Stomach smooth muscle (tissue), 2 donors: ENCODE results near the gene FAR2.

Experiments
- H3K27ac ChIP-seq: one replicate; pipeline ENCODE4 v1.7.0; 2013; ENCODE audit warnings: mild to moderate bottlenecking, low read length, inconsistent platforms
- H3K27me3 ChIP-seq, 2 donors: one replicate each; pipeline ENCODE4 v1.7.0; 2013; ENCODE audit warnings: low read length in 2 of 2; ENCODE audit not compliant: insufficient read depth in 2 of 2, control insufficient read depth in 1 of 2
- H3K36me3 ChIP-seq, 2 donors: one replicate each; pipeline ENCODE4 v1.7.0; 2013; ENCODE audit warnings: low read length in 2 of 2; ENCODE audit not compliant: control insufficient read depth in 2 of 2, insufficient read depth in 2 of 2
- H3K4me1 ChIP-seq: one replicate; pipeline ENCODE4 v1.7.0; 2013; ENCODE audit warnings: low read length; ENCODE audit not compliant: control insufficient read depth, insufficient read depth
- H3K4me3 ChIP-seq, 2 donors: one replicate each; pipeline ENCODE4 v1.7.0; 2013; ENCODE audit warnings: low read length in 2 of 2
- H3K9ac ChIP-seq, 2 donors: one replicate each; pipeline ENCODE4 v1.7.0; 2013; ENCODE audit warnings: low read length in 2 of 2, mild to moderate bottlenecking in 1 of 2
- H3K9me3 ChIP-seq, 2 donors: one replicate each; pipeline ENCODE4 v1.7.0; 2013; ENCODE audit warnings: low read length in 2 of 2; ENCODE audit not compliant: control insufficient read depth in 2 of 2
- donor health status: healthy.
- donor health status: Pancreatic carcinoma.

The FAR2 gene

GRCh38 chr12:29234965-29235626, 86.0 kb downstream of the FAR2 start:
- no peaks in the 10 kb centered on the region for H3K27me3 ChIP-seq
- H3K4me1 ChIP-seq, result no peaks in the 10 kb centered on the region
- H3K27ac ChIP-seq, result no peak overlapping the region
- H3K9ac ChIP-seq, result no peak overlapping the region
- no peaks in the 10 kb centered on the region for H3K9me3 ChIP-seq
- H3K4me3 ChIP-seq, result no peak overlapping the region
- no peaks in the 10 kb centered on the region for H3K36me3 ChIP-seq

- Histone ChIP-seq H3K4me3 (no peak overlapping the region), H3K9ac (no peak overlapping the region), H3K9me3 (no peaks in the 10 kb centered on the region), H3K27ac (no peak overlapping the region), H3K36me3 (no peaks in the 10 kb centered on the region), H3K4me1 (peaks cover 10% of the 10 kb centered on the region), H3K27me3 (no peaks in the 10 kb centered on the region)
Measured at GRCh38 chr12:29238822-29239291, 89.8 kb downstream of the FAR2 start.

- peaks cover 10% of the 10 kb centered on the region for H3K4me1 ChIP-seq
Measured at GRCh38 chr12:29239336-29239735, 90.3 kb downstream of the FAR2 start.

GRCh38 chr12:29240441-29240840, 91.4 kb downstream of the FAR2 start:
- H3K9ac ChIP-seq, result no peak overlapping the region
- no peaks in the 10 kb centered on the region for H3K27me3 ChIP-seq
- no peak overlapping the region for H3K27ac ChIP-seq
- H3K9me3 ChIP-seq, result no peaks in the 10 kb centered on the region
- no peaks in the 10 kb centered on the region for H3K36me3 ChIP-seq
- H3K4me3 ChIP-seq, result no peak overlapping the region
- H3K4me1 ChIP-seq, result peaks cover 10% of the 10 kb centered on the region

More at GRCh38 chr12:29239336-29239735, 90.3 kb downstream of the FAR2 start:
- Histone ChIP-seq H3K4me3 (no peak overlapping the region), H3K27me3 (no peaks in the 10 kb centered on the region), H3K27ac (no peak overlapping the region), H3K36me3 (no peaks in the 10 kb centered on the region), H3K9me3 (no peaks in the 10 kb centered on the region), H3K9ac (no peak overlapping the region)

- Histone ChIP-seq H3K27me3 (no peaks in the 10 kb centered on the region), H3K36me3 (no peaks in the 10 kb centered on the region), H3K9me3 (no peaks in the 10 kb centered on the region), H3K9ac (peak overlapping the region; percentile 37 to 65), H3K4me3 (peak overlapping the region; percentile 9 to 18), H3K27ac (peak overlapping the region; percentile 72), H3K4me1 (peaks cover 10% of the 10 kb centered on the region)
Measured at GRCh38 chr12:29241821-29242591, 92.9 kb downstream of the FAR2 start.

GRCh38 chr12:29242921-29243431, 93.9 kb downstream of the FAR2 start:
- Histone ChIP-seq H3K36me3 (no peaks in the 10 kb centered on the region), H3K9ac (peak overlapping the region in 1 of 2 donors; percentile 65), H3K4me3 (peak overlapping the region in 1 of 2 donors; percentile 10), H3K27me3 (no peaks in the 10 kb centered on the region), H3K9me3 (no peaks in the 10 kb centered on the region), H3K4me1 (peaks cover 10% of the 10 kb centered on the region), H3K27ac (peak overlapping the region; percentile 72)

- peaks cover 10% of the 10 kb centered on the region for H3K4me1 ChIP-seq
- H3K27me3 ChIP-seq, result no peaks in the 10 kb centered on the region
Measured at GRCh38 chr12:29244159-29244765, 95.2 kb downstream of the FAR2 start.

GRCh38 chr12:29245246-29245645, 96.2 kb downstream of the FAR2 start:
- Histone ChIP-seq H3K9me3 (no peaks in the 10 kb centered on the region), H3K36me3 (no peaks in the 10 kb centered on the region), H3K27me3 (no peaks in the 10 kb centered on the region), H3K27ac (no peak overlapping the region), H3K4me3 (no peak overlapping the region), H3K4me1 (peaks cover 10% of the 10 kb centered on the region), H3K9ac (no peak overlapping the region)

More at GRCh38 chr12:29244159-29244765, 95.2 kb downstream of the FAR2 start:
- Histone ChIP-seq H3K36me3 (no peaks in the 10 kb centered on the region), H3K27ac (no peak overlapping the region), H3K4me3 (no peak overlapping the region), H3K9ac (no peak overlapping the region), H3K9me3 (no peaks in the 10 kb centered on the region)

GRCh38 chr12:29249930-29250329, 100.9 kb downstream of the FAR2 start:
- H3K27me3 ChIP-seq, result no peaks in the 10 kb centered on the region
- no peaks in the 10 kb centered on the region for H3K36me3 ChIP-seq
- H3K4me3 ChIP-seq, result no peak overlapping the region
- no peaks in the 10 kb centered on the region for H3K4me1 ChIP-seq
- H3K27ac ChIP-seq, result no peak overlapping the region
- no peaks in the 10 kb centered on the region for H3K9me3 ChIP-seq
- H3K9ac ChIP-seq, result no peak overlapping the region

- Histone ChIP-seq H3K9ac (no peak overlapping the region), H3K27ac (no peak overlapping the region), H3K4me1 (no peaks in the 10 kb centered on the region), H3K36me3 (no peaks in the 10 kb centered on the region), H3K9me3 (no peaks in the 10 kb centered on the region), H3K4me3 (no peak overlapping the region), H3K27me3 (no peaks in the 10 kb centered on the region)
Measured at GRCh38 chr12:29253906-29254625, 105.0 kb downstream of the FAR2 start.
